ENCODE data around the gene SZT2.
"Not testable (repeated sequence)": the region's sequence is repeated elsewhere in the genome, so short reads cannot be mapped to it uniquely, and the experiment has no call there.

SZT2 gene

DNA sequence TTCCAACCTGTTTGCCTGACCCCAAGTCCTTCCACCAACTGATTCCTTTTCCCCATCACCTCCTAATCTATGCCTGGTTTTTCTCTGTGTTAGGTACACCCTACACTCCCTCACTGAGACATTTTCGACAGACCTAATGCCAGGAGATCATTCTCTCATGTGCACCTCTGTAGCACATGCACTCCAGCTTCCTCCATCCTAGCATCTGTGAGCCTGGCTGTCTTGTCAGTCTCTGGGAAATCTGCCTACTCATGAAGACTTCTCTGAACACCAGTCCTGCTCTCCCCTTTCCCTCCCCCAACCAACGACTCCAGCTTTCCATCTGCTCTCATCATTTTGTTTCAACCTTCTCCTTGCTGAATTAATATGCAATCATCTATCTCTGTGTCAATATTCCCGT is 1.1 kb upstream of the SZT2 start:
- no peak for DNase-seq (ENCODE audit: low spot score)

DNA sequence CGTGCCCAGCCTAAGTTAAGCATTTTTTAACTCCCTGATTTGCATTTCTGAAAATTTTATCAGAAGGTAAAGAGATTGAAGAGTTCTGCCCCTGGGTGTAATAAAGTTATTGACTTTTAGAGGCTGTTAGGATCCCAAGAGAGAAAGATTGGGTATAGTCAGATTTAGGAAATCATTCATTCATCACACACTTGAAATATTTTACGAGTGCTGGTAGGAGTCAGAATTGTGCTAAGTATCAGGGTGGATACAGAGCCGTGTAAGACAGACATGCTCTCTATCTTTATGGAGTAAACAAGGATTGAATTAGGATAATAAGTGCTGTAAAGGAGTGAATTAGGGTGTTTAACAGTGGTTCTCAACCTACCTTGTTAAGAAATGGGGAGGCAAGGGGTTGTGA is 3.0 kb downstream of the SZT2 start:
- no peak for DNase-seq (ENCODE audit: low spot score)

DNA sequence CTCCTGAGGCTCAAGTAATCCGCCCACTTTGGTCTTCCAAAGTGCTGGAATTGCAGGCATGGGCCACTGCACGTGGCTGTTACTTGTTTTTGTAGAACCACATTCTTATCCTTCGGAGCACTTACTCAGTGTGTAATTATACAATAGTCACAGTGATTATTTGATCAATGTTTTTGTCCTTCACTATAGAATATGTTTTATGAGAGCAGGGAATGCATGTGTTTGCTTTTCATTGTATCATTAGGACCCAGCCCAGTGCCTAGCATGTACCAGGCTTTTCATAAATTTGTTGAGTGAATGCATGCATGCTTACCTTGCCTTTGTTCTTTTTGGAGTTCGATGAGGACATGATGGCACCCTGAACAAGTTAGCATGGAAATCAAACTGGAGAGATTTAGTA is 5.8 kb downstream of the SZT2 start:
- no peak for DNase-seq (ENCODE audit: low spot score)

DNA sequence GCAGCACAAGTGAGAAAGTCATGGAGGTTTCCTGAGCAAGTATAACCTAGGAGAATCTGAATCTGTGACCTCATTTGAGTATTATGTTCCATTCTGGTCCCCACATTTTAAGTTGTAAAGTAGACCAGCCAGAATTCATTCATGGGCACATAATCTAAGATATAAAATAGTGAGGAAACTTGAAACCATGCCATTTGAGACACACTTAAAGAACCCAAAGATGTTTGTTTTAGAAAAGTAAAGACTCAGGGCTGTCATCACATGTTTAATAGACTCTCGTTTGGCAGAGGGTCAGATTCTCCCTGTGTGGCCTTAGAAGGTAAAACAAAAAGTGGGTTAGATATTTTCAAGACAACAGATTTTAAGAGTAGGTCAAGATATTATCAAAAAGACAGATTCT is 6.4 kb downstream of the SZT2 start:
- no peak for DNase-seq (ENCODE audit: low spot score)

DNA sequence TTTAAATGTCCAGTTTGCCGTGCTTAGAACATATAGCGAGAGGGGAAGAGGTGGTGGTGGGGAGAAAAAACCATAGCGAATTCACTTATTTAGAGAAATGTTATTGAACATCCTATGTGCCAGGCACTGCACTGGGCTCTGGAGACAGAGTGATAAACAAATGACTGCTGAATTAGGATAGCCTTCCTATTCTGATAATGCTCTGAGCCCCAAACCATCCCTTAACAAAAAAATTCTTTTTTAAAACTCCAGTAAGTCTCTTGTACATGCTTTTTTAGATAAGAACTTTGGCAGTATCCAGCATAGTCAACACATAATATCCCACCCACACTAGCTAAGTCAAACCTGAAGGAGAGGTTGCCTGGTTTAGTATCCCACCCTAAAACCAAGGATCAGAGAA is 8.5 kb downstream of the SZT2 start:
- no peak for DNase-seq (ENCODE audit: low spot score)

DNA sequence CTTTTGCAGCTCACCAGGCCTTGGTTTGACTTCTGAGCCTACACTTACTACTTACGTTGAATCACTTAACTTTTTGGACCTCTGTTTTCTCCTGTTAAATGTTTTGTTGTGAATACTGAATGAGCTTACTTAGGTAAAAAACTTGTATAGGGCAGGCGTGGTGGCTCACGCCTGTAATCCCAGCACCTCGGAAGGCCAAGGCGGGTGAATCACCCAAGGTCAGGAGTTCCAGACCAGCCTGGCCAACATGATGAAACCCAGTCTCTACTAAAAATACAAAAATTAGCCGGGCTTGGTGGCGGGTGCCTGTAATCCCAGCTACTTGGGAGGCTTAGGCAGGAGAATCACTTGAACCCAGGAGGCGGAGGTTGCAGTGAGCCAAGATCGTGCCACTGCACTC is 10.7 kb downstream of the SZT2 start:
- not testable (repeated sequence) for DNase-seq (ENCODE audit: low spot score)

DNA sequence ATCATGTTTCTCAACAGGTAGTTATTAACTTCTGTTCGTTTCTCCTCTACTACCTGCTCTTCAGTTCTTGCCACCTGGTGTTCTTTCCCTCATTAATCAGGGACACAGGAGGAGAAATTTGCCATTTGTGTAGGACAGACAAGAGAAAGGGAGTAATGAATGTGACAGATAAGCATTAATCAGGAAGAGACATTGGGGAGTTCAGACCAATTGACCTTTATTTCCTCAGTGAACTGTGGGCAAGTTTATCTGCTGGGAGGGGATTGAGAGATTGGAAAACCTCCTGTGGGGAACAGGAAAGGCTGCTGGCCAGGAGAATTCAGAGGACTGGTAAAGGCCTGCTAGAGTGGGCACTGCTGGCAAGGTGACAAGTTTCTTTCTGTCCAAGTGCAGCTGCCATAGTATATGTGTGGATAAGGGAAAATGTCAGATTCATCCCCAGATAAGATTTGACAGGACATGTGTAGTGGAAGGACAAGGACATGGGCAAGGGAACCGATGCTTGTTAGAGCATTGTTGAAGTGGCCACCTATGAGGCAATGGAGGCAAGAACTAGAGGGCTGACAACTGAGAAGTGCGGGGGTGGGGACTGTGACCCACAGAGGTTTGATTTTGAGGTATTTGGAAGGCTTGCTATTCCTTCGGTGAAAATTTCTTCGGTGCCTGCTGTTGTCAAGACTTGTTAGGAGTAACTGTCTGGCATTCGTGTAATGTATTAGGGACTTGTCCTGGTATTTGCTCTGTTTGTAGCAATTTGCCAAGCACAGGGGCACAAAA is 12.6 kb downstream of the SZT2 start:
- DNase-seq (ENCODE audit: low spot score): no peak

DNA sequence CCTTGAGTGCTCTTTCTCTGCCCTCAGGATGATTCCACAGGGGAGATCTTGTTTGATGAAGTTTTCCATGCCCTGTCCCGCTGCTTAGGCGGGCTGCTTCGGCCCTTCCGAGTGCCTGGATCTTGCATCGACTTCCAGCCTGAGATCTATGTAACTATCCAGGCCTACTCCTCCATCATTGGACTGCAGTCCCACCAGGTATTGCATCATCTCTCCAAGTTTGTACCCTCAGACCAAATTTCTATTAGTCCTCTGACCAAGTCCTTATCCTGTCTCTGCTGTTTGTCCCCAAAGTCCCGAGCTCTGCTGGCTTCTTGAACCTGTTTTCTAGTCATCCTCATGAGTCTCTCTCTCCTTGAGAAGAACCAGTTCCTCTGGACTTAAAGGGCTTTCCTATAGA is 14.7 kb downstream of the SZT2 start:
- DNase-seq (ENCODE audit: low spot score): no peak

DNA sequence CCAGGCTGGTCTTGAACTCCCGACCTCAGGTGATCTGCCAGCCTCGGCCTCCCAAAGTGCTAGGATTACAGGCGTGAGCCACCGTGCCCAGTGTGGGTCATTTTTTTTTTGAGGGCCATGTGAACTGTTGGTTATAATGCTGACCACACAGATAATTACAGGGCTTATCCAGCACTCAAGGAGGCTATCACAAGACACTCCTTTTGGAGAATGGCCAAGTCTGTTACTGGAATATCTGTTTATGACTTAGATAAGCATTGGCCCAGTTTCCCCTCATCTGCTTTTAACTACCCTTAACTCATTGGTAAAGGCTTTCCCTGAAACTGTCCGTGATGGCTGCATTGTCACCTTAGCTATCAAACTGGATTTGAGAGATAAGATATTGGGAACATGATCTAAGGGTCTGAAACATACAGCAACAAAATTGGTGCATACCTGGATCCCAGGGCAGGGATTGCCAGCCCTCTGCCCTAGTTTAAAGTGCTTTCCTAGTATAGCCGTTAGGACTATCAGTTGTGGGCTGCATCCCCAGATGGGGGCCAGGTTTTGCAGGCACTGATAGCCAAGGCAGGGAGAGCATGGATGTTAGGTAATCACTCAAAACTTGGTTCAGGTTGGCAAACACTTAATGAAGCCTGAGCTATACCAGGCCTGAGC is 15.6 kb downstream of the SZT2 start:
- peak; percentile 37 for DNase-seq (ENCODE audit: low spot score)

DNA sequence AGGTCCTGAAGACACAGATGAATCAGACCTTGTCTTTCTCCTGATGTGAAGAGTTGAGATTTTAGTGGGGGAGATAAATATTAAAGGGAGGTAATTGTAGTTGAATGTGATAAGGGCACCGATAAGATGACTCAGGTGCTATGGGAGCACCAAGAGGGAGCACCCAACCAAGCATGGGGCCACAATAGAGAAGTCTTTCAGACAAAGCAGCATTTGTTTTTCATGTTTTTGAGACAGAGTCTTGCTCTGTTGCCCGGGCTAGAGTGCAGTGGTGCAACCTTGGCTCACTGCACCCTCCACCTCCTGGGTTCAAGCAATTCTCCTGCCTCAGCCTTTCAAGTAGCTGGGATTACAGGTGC is 16.2 kb downstream of the SZT2 start:
- DNase-seq (ENCODE audit: low spot score): no peak

DNA sequence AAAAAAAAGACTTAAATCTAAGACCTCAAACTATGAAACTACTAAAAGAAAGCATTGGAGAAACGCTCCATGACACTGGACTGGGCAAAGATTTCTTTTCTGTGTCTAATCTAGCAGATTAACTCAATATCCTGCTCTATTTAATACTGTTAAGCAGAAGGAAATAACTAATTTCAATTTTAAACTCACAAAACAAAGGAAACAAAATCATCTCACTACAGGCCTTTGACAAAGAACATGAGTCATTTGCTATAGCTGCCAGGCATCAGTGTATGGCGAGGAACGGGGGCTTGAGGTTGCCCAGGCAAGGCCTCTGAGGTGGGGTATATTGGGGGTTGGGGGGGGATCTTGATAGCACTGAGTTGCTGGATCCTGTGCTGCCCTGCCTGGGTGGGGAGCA is 20.9 kb downstream of the SZT2 start:
- DNase-seq (ENCODE audit: low spot score): no peak

DNA sequence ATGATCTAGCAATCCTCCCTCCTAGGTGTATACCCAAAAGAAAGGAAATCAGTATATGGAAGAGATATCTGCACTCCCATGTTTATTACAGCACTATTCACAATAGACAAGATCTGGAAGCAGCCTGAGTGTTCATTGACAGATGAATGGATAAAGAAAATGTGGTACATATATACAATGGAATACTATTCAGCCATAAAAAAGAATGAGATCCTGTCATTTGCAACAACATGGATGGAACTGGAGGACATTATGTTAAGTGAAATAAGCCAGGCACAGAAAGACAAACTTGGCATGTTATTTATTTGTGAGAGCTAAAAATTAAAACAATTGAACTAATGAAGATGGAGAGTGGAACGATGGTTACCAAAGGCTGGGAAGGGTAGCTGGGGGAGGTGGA is 23.7 kb downstream of the SZT2 start:
- DNase-seq (ENCODE audit: low spot score): not testable (repeated sequence)

DNA sequence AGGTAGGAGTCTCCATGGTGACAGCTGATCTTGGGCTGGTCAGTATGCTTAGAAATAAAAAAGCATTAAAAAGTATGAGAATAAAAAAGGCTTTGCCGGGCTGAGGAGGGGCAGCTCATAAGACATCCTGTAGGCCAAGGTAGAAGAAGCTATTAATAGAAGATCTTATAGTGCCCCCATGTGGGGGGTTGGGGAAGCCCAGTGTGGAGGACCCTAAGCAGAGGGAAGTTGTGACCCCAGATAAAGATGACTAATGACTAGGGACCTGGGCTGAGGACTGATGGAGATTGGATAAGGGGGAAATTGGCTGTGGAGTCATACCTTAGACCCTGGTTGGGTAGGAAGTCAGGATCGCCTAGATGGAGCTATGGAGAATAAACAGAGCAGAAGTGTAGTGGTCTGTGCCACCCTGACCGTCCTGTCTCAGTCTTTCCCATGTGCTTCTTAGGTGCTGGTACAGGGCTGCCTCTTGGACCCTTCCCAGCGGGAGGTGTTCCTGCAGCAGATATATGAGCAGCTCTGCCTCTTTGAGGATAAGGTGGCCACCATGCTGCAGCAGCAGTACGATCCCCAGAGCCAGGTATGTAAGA is 25.0 kb downstream of the SZT2 start:
- DNase-seq (ENCODE audit: low spot score): peak; percentile 33

DNA sequence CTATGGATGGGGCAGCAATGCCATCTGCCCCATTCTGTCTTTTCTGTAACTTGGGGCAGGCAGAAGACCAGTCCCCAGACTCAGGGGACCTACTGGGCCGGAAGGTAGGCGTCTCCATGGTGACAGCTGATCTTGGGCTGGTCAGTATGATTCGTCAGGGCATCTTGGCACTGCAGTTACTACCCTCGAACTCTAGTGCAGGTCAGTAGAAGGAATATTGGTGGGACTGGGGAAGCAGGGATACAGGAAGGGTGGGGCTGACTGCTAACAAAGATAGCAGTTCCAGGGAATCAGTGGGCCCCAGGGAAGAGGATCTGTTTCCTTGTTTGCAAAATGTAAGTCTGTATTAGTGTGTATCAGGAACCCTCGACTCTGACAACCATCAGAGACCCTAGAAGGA is 26.2 kb downstream of the SZT2 start:
- DNase-seq (ENCODE audit: low spot score): no peak

DNA sequence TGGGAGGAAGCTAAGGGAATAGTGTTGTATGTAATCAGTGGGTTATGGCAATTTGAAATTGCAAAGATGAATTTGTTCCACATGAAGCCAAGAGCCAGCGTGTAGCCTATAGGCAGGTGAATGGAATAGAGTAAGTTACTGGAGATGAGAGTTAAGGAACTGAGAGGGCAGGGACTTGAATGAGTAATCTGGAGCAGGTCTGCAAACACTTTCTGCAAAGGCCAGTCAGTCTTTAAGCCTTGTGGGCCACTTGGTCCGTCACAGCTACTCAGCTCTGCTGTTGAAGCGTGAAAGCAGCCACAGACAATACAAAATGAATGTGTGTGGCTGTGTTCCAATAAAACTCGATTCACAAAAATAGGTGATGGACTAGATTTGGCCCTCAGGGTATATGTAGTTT is 29.2 kb downstream of the SZT2 start:
- no peak for DNase-seq (ENCODE audit: low spot score)

DNA sequence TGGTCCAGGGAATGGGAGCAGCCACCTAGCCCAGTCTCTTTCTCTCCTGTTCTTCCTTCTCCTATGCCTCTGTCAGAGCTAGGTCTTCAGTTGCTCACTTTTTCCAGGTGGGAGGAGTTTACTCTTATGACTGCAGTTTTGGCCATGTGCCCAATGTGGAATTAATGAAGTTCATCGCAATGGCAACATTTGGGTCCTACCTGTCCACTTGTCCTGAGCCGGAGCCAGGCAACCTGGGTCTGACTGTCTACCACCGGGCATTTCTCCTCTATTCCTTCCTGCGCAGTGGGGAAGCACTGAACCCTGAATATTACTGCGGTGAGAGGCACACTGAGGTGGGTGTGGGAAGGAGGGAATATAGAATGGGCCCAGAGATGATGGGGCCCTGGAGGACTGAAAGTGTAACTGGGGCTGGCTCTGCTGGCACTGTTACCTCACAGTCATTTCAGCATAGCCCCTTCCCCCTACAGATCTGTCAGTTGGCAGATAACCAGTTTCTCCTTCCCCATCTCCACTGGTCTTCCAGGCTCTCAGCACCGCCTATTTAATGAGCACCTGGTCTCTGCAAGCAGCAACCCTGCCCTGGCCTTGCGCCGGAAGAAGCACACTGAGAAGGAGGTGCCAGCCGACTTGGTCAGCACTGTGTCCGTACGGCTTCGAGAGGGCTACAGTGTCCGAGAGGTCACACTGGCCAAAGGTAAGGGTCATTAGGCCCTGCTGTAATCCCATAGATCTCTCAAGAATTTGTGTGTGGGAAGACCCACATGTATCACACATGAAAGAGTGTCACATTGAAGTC is 30.1 kb downstream of the SZT2 start:
- no peak for DNase-seq (ENCODE audit: low spot score)

DNA sequence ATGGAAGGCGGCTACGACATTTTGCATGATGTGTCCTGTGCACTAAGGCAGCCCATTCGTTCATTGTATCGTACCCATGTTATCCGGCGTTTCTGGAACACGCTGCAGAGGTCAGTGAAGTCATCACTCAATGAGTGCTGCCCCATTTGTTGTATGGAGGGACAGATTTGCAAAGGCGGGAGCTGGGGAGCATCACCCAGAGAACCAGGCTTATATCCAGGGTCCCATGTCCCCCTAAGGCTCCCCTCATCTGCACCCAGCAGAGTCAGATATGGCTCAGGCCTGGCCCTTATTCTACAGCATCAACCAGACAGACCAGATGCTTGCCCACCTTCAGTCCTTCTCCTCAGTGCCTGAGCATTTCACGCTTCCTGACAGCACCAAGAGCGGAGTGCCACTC is 31.2 kb downstream of the SZT2 start:
- no peak for DNase-seq (ENCODE audit: low spot score)

DNA sequence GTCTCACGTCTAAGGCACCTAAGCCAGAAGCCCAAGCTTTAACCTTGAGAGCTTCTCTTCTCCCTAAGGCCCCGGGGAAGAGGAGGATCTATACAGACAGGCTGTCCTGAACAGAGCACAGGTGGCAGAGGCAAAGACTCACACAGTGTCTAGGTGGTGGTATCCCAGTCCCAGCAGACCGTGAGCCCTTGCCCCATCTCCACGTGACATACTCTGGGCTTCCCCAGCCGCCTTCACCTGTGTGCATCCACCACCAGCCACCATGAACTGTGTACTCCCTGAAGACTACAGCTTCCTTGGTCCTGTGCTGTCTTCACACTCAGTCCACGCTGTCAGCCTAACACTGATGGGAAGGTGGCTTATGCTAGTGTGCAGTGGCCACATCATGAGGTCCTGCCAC is 31.7 kb downstream of the SZT2 start:
- no peak for DNase-seq (ENCODE audit: low spot score)

DNA sequence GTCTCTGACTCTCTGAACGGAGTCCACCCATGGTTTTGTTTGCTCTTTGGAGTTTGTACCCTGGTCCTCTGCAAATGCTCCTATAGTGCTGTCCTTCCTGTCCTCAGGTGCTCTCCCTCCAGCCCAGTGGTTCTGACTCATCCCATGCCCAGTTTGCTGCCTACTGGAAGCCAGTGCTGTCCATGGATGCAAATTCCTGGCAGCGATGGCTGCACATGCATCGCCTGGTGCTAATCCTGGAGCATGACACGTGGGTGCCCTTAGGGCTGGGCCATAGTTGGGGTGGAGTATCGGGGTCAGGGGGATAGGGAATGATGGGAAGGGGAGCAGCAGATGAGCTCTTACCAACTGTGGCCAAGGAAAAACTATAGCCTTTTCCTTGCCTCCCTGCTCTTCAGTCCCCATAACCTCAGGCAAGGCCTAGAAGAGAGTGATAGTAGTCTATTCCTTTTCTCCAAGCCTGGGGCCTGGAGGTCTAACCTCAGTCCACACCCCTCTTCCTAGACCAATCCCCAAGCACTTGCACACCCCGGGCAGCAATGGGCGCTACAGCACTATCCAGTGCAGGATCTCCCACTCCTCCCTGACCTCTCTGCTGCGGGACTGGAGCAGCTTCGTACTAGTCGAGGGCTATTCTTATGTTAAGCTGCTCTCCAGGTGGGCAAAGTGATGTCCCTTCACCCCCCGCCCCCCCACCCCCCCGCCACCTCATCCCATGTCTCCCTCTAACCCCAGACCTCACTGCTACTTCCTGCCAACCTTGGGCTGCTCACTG is 32.5 kb downstream of the SZT2 start:
- no peak for DNase-seq (ENCODE audit: low spot score)

DNA sequence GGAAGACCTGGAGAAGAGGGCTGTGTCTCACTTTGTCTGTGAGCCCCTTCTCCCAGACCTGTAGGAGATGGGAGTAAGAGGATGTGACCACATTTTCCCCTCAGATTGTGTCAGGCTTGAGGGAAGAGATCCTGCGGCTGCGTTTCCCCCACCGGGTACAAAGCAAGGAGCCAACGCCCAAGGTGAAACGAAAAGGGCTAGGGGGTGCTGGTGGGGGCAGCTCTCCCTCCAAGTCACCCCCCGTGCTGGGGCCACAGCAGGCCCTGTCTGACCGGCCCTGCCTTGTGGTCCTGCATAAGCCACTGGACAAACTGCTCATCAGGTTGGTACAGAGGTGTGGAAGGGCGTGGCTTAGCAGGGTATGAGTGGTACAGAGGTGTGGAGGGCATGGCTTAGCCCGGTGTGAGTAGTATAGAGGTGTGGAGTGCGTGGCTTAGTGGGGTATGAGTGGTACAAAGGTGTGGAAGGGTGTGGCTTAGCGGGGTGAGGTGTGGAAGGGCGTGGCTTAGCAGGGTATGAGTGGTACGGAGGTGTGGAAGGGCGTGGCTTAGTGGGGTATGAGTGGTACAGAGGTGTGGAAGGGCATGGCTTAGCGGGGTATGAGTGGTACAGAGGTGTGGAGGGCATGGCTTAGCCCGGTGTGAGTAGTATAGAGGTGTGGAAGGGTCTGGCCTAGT is 33.4 kb downstream of the SZT2 start:
- DNase-seq (ENCODE audit: low spot score): no peak

Data from COLO829 (cell line).